Upper lobe of left lung (tissue), 4 donors: ENCODE data around the gene KRT7.

Source experiments
- EP300 ChIP-seq, 4 donors: sonication (generic); formaldehyde crosslinking; IDR thresholded peaks; one replicate each; pipeline ENCODE4 v1.5.1; 2017; ENCODE audit warnings: antibody characterized with exemption in 4 of 4, control low read depth in 2 of 4
- POLR2A ChIP-seq, 4 donors: fragments of 450-650 bp; IDR thresholded peaks; one replicate each; pipeline ENCODE4 v1.5.1; 2016 to 2017; ENCODE audit warnings: antibody characterized with exemption in 4 of 4, mild to moderate bottlenecking in 2 of 4
- POLR2AphosphoS5 ChIP-seq, 2 donors: sonication (generic); formaldehyde crosslinking; IDR thresholded peaks; one replicate each; pipeline ENCODE4 v1.5.1; 2017; ENCODE audit warnings: antibody characterized with exemption in 2 of 2
- TF ChIP-seq, protein P1 (sequence below), 6 experiments: fragments of 450-650 bp in 4 of 6; fragments of 200-600 bp in 2 of 6; sonication (generic) in 2 of 6; IDR thresholded peaks; one replicate each; pipeline ENCODE4 v1.5.1; 2016 to 2019; ENCODE audit warnings: antibody characterized with exemption in 6 of 6

GRCh38 chr12:52207895-52208294 is 25.1 kb upstream of the KRT7 start:
- TF ChIP-seq POLR2A (IDR thresholded peaks at IDR 0.05) (no peak), POLR2AphosphoS5 (IDR thresholded peaks at IDR 0.05) (no peak), EP300 (IDR thresholded peaks at IDR 0.05) (no peak)
- TF ChIP-seq, protein P1, sequence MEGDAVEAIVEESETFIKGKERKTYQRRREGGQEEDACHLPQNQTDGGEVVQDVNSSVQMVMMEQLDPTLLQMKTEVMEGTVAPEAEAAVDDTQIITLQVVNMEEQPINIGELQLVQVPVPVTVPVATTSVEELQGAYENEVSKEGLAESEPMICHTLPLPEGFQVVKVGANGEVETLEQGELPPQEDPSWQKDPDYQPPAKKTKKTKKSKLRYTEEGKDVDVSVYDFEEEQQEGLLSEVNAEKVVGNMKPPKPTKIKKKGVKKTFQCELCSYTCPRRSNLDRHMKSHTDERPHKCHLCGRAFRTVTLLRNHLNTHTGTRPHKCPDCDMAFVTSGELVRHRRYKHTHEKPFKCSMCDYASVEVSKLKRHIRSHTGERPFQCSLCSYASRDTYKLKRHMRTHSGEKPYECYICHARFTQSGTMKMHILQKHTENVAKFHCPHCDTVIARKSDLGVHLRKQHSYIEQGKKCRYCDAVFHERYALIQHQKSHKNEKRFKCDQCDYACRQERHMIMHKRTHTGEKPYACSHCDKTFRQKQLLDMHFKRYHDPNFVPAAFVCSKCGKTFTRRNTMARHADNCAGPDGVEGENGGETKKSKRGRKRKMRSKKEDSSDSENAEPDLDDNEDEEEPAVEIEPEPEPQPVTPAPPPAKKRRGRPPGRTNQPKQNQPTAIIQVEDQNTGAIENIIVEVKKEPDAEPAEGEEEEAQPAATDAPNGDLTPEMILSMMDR (IDR thresholded peaks at IDR 0.05) = no peak
